GM21360 (cell line): ENCODE results near the gene CPNE4.

ENCODE experiments used
- ATAC-seq: cut with Tn5 transposase; IDR thresholded peaks from one replicate; pipeline ENCODE4 v1.9.1; 2021; ENCODE audit warnings: mild to moderate bottlenecking, moderate library complexity; ENCODE audit not compliant: unreplicated experiment

CPNE4 gene

GRCh38 chr3:131705558-131706051, 329.2 kb downstream of the CPNE4 start:
- ATAC-seq, result no peak

- ATAC-seq, result no peak
These were observed 329.7 kb downstream of the CPNE4 start for GRCh38 chr3:131705099-131705498.

GRCh38 chr3:131704098-131704497, 330.7 kb downstream of the CPNE4 start:
- ATAC-seq, result no peak

GRCh38 chr3:131702146-131702545, 332.7 kb downstream of the CPNE4 start:
- ATAC-seq, result no peak

GRCh38 chr3:131701153-131701770, 333.6 kb downstream of the CPNE4 start:
- ATAC-seq, result no peak

GRCh38 chr3:131699001-131699400, 335.8 kb downstream of the CPNE4 start:
- ATAC-seq, result no peak

- no peak for ATAC-seq
These were observed 340.4 kb downstream of the CPNE4 start for GRCh38 chr3:131694376-131694775.

- ATAC-seq, result no peak
These were observed 342.5 kb downstream of the CPNE4 start for GRCh38 chr3:131692356-131692755.

GRCh38 chr3:131690800-131691199, 344.0 kb downstream of the CPNE4 start:
- ATAC-seq, result no peak

GRCh38 chr3:131688370-131688769, 346.4 kb downstream of the CPNE4 start:
- ATAC-seq, result no peak

GRCh38 chr3:131669600-131669999, 365.2 kb downstream of the CPNE4 start:
- ATAC-seq, result no peak

- ATAC-seq, result no peak
These were observed 376.0 kb downstream of the CPNE4 start for GRCh38 chr3:131658771-131659170.

- ATAC-seq, result no peak
These were observed 376.7 kb downstream of the CPNE4 start for GRCh38 chr3:131658115-131658514.

GRCh38 chr3:131655070-131655690, 379.6 kb downstream of the CPNE4 start:
- ATAC-seq, result no peak

GRCh38 chr3:131645638-131646037, 389.2 kb downstream of the CPNE4 start:
- ATAC-seq, result no peak

- no peak for ATAC-seq
These were observed 398.5 kb downstream of the CPNE4 start for GRCh38 chr3:131636266-131636775.

GRCh38 chr3:131630807-131631206, 404.0 kb downstream of the CPNE4 start:
- no peak for ATAC-seq

- ATAC-seq, result peak; percentile 99
These were observed 404.7 kb downstream of the CPNE4 start for GRCh38 chr3:131630097-131630496.

GRCh38 chr3:131623431-131623830, 411.4 kb downstream of the CPNE4 start:
- ATAC-seq, result no peak

- ATAC-seq, result no peak
These were observed 412.1 kb downstream of the CPNE4 start for GRCh38 chr3:131622726-131623125.

- no peak for ATAC-seq
These were observed 413.8 kb downstream of the CPNE4 start for GRCh38 chr3:131620977-131621376.

- no peak for ATAC-seq
These were observed 415.0 kb downstream of the CPNE4 start for GRCh38 chr3:131619821-131620220.
